ENCODE data around the gene NFIA. TPM values are rescaled to one million over a fixed set of nuclear protein-coding genes. Genes with fewer than 3 reads are reported as not detected.

Gene NFIA
- total and polyA plus RNA-seq, 9 of the 15 experiments (the other 6 are each of a cell fraction or from before 2014, with no cell fraction given), result 5.3 to 24.9 (median 9.8) TPM

DNA sequence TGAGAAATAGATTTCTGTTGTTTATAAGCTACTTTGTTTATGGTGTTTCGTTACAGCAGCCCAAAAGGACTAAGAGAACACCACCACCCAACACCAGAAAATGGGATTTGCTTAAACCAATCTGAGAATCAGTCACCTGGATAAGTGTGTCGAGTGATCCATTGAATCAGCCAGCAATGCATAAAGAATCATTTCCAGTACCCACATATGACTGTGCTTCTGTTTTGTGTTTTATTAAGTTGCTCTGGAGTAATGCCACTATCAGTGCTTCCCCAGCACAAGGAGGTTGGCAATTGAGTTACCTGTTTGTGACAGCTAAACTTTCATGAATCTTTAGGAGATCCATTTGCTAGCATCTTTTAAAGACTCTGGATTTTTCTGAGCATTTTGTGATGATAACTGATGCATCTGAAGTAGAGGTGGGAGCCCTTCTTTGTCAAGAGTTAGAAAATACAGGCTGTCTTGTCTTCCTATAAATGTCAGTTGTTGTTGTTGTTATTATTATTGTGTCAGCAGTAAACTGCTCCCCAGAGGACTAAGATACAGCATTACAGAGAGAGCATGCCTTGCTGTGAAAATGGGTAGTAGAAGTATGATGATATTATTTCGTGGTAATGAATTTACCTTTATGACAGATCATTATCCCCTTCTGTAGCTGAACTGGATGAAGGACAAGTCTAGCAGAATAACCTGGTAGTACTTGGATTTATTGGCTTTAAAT is 225.2 kb downstream of the NFIA start (continued):
- TF ChIP-seq FOXP4 (CRISPR knock-in tag; IDR thresholded peaks at IDR 0.05; ENCODE audit: borderline replicate concordance), result no peak
- no peak for TF ChIP-seq ZBED1 (IDR thresholded peaks at IDR 0.05)
- no peak for TF ChIP-seq ZNF518B (CRISPR knock-in tag; IDR thresholded peaks at IDR 0.05)
- no peak for TF ChIP-seq ZNF696 (CRISPR knock-in tag; conservative IDR thresholded peaks at IDR 0.05)
- no peak for TF ChIP-seq ZFP30 (CRISPR knock-in tag; IDR thresholded peaks at IDR 0.05; ENCODE audit: borderline replicate concordance)
- TF ChIP-seq KAT8 (IDR thresholded peaks at IDR 0.05; ENCODE audit: low read depth), result no peak
